Activated T-cell treated with anti-CD3 and anti-CD28 coated beads for 4 hours (primary cell): Measurements from ENCODE around the gene OCIAD2.
"Not testable (repeated sequence)": the region's sequence is repeated elsewhere in the genome, so short reads cannot be mapped to it uniquely, and the experiment has no call there.

Source experiments
- DNase-seq: peaks from one replicate; pipeline ENCODE4 v3.0.0-alpha.2; 2020

Gene OCIAD2

GRCh38 chr4:48851651-48852050, 54.9 kb downstream of the OCIAD2 start:
- DNase-seq, result no peak

- DNase-seq, result not testable (repeated sequence)
Observed at GRCh38 chr4:48848799-48849198, 57.8 kb downstream of the OCIAD2 start.

GRCh38 chr4:48844843-48845242, 61.7 kb downstream of the OCIAD2 start:
- DNase-seq, result no peak

- no peak for DNase-seq
Observed at GRCh38 chr4:48841045-48841827, 65.3 kb downstream of the OCIAD2 start.

GRCh38 chr4:48836658-48837057, 69.9 kb downstream of the OCIAD2 start:
- DNase-seq, result no peak
